OCI-LY7 (cell line): ENCODE results near the gene PDCD11. TPM values are rescaled to one million over a fixed set of nuclear protein-coding genes. Genes with fewer than 3 reads are reported as not detected.

ENCODE experiments used
- BruUV-seq: library from RNA; stranded (reverse); fragments of 400-500 nt; replicated peaks from 2 replicates; lab custom pipeline; 2021; lab: Mats Ljungman, UMichigan
- CTCF ChIA-PET: fragments of 300-600 bp; sonication (Branson Sonifier 250); formaldehyde crosslinking; loops from one replicate; lab custom pipeline; 2022; ENCODE audit warnings: antibody characterized with exemption; ENCODE audit not compliant: unreplicated experiment; lab: Charles Lee
- POLR2A ChIA-PET: fragments of 300-600 bp; sonication (Branson Sonifier 250); formaldehyde crosslinking; loops from one replicate; lab custom pipeline; 2022; ENCODE audit warnings: antibody characterized with exemption; lab: Charles Lee
- DNase-seq: peaks from one replicate; pipeline ENCODE4 v3.0.0-alpha.2; 2015; ENCODE audit warnings: low spot score
- H2AFZ ChIP-seq: fragments of 200-600 bp; sonication (generic), shearing (Covaris generic); 2 replicates; pipeline ENCODE4 v1.6.1; 2014; ENCODE audit warnings: mild to moderate bottlenecking, antibody characterized with exemption, low read length, moderate library complexity
- H3K27ac ChIP-seq: fragments of 200-600 bp; sonication (generic); 2 replicates; pipeline ENCODE4 v1.5.1; 2014; ENCODE audit warnings: mixed run types, low read depth, mild to moderate bottlenecking, moderate library complexity, low read length, inconsistent platforms; ENCODE audit not compliant: poor library complexity, severe bottlenecking
- H3K36me3 ChIP-seq: fragments of 200-600 bp; sonication (generic); 2 replicates; pipeline ENCODE4 v1.6.1; 2014; ENCODE audit warnings: mild to moderate bottlenecking, antibody characterized with exemption, low read length, moderate library complexity, mixed read lengths; ENCODE audit not compliant: insufficient read depth
- H3K4me1 ChIP-seq: fragments of 200-600 bp; sonication (generic); 2 replicates; pipeline ENCODE4 v1.5.1; 2014; ENCODE audit warnings: mild to moderate bottlenecking, low read length; ENCODE audit not compliant: insufficient read depth, poor library complexity, severe bottlenecking
- H3K4me2 ChIP-seq: fragments of 200-600 bp; sonication (generic); 2 replicates; pipeline ENCODE4 v1.6.1; 2014; ENCODE audit warnings: mild to moderate bottlenecking, low read length
- H3K4me3 ChIP-seq: fragments of 200-600 bp; sonication (generic); 2 replicates; pipeline ENCODE4 v1.5.1; 2014; ENCODE audit warnings: mild to moderate bottlenecking, low read depth, low read length; ENCODE audit not compliant: poor library complexity, severe bottlenecking
- H3K79me2 ChIP-seq: fragments of 200-600 bp; sonication (generic); 2 replicates; pipeline ENCODE4 v1.6.1; 2016; ENCODE audit warnings: low read depth, mild to moderate bottlenecking, low read length, moderate library complexity, mixed read lengths; ENCODE audit not compliant: insufficient read depth
- H3K9me2 ChIP-seq: fragments of 200-600 bp; sonication (generic); 2 replicates; pipeline ENCODE4 v1.6.1; 2016; ENCODE audit warnings: mild to moderate bottlenecking, low read length, mixed read lengths; ENCODE audit not compliant: insufficient read depth
- H3K9me3 ChIP-seq: fragments of 200-600 bp; sonication (generic); 2 replicates; pipeline ENCODE4 v1.6.1; 2014; ENCODE audit warnings: mild to moderate bottlenecking, mixed run types, low read length, mixed read lengths
- H4K20me1 ChIP-seq: fragments of 200-600 bp; sonication (generic); 2 replicates; pipeline ENCODE4 v1.6.1; 2014; ENCODE audit warnings: mild to moderate bottlenecking, antibody characterized with exemption, low read length, moderate library complexity, mixed read lengths; ENCODE audit not compliant: insufficient read depth
- EZH2phosphoT487 ChIP-seq: fragments of 200-600 bp; sonication (generic); IDR thresholded peaks from 2 replicates; pipeline ENCODE4 v1.6.1; 2018; ENCODE audit warnings: low read depth, borderline replicate concordance, mild to moderate bottlenecking, mixed run types, antibody characterized with exemption, low read length, moderate library complexity, mixed read lengths
- intact Hi-C: fragments of 100-400 bp; cut with micrococcal nuclease; formaldehyde crosslinking; loops from one replicate; pipeline ENCODE4 v1.10.0; 2022; ENCODE audit not compliant: unreplicated experiment
- total RNA-seq, 2 experiments: library from RNA; depleted of rRNA in 1 of 2; stranded (reverse); fragments of >200 nt in 1 of 2; shearing (Covaris generic) in 1 of 2; gene quantifications; 2 replicates each; pipeline ENCODE4 v1.2.3, GENCODE V29; 2014 to 2022
- TF ChIP-seq, protein P1 (sequence below): fragments of 200-600 bp; sonication (generic); conservative IDR thresholded peaks from 2 replicates; pipeline ENCODE4 v1.5.1; 2014; ENCODE audit warnings: mild to moderate bottlenecking, antibody characterized with exemption, low read length, moderate library complexity, mixed read lengths

The PDCD11 gene
- total RNA-seq, 2 experiments from 2014 or later, result 54.5 to 68.4 TPM

DNA sequence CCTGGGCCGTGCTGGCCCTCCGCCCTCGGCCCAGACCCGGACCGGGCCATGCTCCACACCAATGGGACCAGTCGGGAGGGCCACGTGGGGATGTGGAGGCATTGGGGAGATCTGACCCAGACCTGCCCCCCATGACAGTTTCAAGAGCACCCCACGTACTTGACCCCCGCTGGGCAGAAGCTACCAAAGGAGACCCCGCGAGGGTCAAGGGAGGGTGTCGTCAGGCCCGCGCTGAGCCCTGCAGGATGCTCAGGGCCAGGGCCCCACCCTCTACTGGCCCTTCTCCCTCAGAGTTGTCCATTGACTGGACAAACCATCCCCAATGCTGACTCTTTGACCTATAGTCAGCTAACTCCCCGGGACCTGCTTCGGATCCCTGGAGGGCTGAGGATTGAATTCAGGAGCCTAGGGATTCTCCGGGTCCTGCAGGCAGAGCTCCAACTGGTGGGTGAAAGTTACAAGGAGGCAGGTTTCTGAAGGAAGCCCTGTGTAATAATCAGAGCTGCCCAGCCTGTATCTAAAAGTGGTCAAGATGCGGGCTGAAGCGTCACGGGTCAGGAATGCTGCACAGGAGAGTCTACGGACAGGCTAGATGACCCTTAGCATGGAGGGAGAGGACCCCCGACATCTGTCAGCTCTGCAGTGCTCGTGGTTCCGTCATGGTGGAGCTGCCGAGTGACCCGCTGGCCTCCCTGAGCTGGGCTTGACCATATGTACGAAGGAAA lies 56.2 kb downstream of the PDCD11 start:
- TF ChIP-seq EZH2phosphoT487, result no peak
- TF ChIP-seq, protein P1, sequence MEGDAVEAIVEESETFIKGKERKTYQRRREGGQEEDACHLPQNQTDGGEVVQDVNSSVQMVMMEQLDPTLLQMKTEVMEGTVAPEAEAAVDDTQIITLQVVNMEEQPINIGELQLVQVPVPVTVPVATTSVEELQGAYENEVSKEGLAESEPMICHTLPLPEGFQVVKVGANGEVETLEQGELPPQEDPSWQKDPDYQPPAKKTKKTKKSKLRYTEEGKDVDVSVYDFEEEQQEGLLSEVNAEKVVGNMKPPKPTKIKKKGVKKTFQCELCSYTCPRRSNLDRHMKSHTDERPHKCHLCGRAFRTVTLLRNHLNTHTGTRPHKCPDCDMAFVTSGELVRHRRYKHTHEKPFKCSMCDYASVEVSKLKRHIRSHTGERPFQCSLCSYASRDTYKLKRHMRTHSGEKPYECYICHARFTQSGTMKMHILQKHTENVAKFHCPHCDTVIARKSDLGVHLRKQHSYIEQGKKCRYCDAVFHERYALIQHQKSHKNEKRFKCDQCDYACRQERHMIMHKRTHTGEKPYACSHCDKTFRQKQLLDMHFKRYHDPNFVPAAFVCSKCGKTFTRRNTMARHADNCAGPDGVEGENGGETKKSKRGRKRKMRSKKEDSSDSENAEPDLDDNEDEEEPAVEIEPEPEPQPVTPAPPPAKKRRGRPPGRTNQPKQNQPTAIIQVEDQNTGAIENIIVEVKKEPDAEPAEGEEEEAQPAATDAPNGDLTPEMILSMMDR, result no peak
- Histone ChIP-seq H3K9me3 (no peaks in the 10 kb centered on the region), H3K4me1 (peaks cover 4% of the 10 kb centered on the region), H4K20me1 (no peaks in the 10 kb centered on the region), H3K9me2 (no peaks in the 10 kb centered on the region), H3K4me3 (no peak overlapping the region), H3K4me2 (peak overlapping the region; percentile 1; the same call in 1 of the 2 replicates), H3K27ac (no peak overlapping the region), H3K36me3 (peaks cover 12% of the 10 kb centered on the region), H2AFZ (no peak overlapping the region), H3K79me2 (no peaks in the 10 kb centered on the region)
- ChIA-PET POLR2A (no interaction called here), CTCF (no interaction called here)
- intact Hi-C loops, result loop anchor here (2.0 kb wide), 1 partner anchor 26 kb away; no protein-coding TSS in a partner anchor
- DNase-seq, result no peak
- BruUV-seq, result no TSS peak

DNA sequence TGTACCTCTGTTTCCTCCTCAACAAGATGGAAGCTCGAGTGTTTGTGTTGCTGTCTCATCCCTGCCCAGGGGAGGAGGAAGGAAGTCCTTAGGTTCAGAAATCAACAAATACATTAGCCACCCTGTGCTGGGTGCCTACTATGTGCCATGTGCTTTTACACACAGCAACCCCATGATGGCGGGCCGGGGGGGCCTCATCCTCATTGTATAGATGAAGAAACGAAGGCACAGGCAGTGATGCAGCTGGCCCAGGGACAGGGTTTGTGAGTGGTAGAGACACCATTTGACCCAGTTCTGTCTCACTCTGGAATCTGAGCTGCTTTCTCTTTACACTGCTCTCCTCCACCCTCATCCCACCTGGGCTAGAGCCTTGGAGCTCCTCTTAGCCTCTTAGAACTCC lies 57.6 kb downstream of the PDCD11 start:
- Histone ChIP-seq H3K4me3 (no peak overlapping the region), H3K9me2 (no peaks in the 10 kb centered on the region), H3K36me3 (peaks cover 5% of the 10 kb centered on the region; the same call in 1 of the 2 replicates), H3K4me1 (peaks cover 10% of the 10 kb centered on the region), H3K27ac (no peak overlapping the region), H3K79me2 (no peaks in the 10 kb centered on the region), H2AFZ (no peak overlapping the region), H4K20me1 (no peaks in the 10 kb centered on the region), H3K4me2 (no peak overlapping the region), H3K9me3 (no peaks in the 10 kb centered on the region)
- intact Hi-C loops, result no loop called here
- CTCF ChIA-PET, result no interaction called here
- TSS peak; percentile 42 for BruUV-seq
- TF ChIP-seq EZH2phosphoT487, result no peak
- TF ChIP-seq, protein P1, result no peak
- POLR2A ChIA-PET, result interaction anchor here (1.3 kb wide), 1 partner anchor 12 kb away, joined by 4 read pairs; no protein-coding TSS in a partner anchor
- DNase-seq, result no peak

DNA sequence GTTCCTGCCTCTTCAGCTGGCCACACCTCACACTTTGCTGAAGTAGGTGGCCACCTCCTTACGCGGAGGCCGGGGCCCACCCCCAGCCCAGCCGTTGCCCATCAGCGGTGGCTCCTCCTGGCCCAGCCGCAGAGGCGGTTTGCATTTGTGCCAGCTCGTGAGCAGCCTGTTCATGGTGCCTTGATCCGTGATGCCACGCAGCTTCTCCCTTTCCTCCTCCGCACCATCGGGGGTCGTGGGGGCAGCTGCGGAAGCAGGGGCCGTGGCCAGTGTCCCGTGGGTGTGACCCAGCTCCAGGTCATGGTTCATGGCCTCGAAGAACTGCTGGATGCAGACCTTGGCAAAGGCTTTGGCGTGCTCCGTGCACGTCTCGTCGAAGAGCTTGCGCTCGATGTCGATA lies 58.8 kb downstream of the PDCD11 start:
- POLR2A ChIA-PET, result no interaction called here
- no peaks in the 10 kb centered on the region for H3K9me2 ChIP-seq

More for the DNA sequence above, 58.8 kb downstream of the PDCD11 start:
- CTCF ChIA-PET, result no interaction called here
- peaks cover 23% of the 10 kb centered on the region for H3K4me1 ChIP-seq
- H3K4me2 ChIP-seq, result no peak overlapping the region
- H3K36me3 ChIP-seq, result peaks cover 5% of the 10 kb centered on the region; the same call in 1 of the 2 replicates
- BruUV-seq, result no TSS peak
- no peak overlapping the region for H2AFZ ChIP-seq
- no peaks in the 10 kb centered on the region for H4K20me1 ChIP-seq
- H3K27ac ChIP-seq, result no peak overlapping the region
- DNase-seq, result no peak
- H3K4me3 ChIP-seq, result no peak overlapping the region
- no peaks in the 10 kb centered on the region for H3K79me2 ChIP-seq
- no peaks in the 10 kb centered on the region for H3K9me3 ChIP-seq
- TF ChIP-seq EZH2phosphoT487, result no peak
- TF ChIP-seq, protein P1, result no peak
- intact Hi-C loops, result no loop called here
